UCSD-AML1 (cell line): ENCODE results near the gene BZW1.
A peak's percentile ranks its signal among the peaks of the same experiment; 100 is the strongest.

Experiments
- DNase-seq: peaks from one replicate; lab custom pipeline; 2025; ENCODE audit not compliant: unreplicated experiment; lab: John Stamatoyannopoulos, UW

The BZW1 gene

DNA sequence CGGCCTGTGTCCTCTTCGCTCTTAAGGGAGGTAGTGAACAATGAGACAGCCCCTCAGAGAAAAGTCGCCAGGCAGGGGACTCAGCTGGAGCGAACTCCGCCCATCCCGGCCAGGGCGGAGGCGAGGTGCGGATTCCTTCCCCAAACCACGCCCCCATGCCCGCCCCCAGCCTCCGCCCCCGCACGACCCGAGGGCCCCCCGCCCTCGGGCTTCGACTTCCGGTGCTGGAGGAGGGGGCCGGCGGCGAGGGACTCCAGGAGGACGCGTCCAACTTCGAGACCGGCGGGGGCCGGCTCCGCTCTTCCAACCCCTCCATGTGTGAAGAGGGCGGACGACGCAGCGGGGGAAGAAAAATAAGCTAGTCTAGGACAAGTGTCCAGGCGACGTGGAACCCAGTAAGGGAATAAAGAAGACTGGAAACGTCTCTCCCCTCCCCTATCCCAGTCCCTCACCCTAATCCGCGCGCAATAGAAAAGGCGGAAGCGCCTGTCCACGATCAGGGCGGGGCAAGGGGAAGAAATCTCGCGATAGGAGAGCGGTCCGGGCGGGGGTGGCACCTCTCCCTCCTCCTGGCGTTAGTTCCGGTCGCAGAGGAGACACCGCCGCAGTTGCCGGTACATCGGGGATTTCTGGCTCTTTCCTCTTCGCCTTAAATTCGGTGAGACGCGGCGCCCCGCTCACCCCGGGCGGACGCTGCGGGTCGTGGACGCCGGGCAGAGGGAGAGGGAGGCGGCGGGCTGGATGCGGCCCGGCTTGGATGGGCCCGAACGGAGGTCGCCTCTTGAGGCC is at the start of gene BZW1:
Gene BZW1, plus strand, starts transcription at position 578 of the 789 bp plus-strand sequence. CDS start 1,308 bp downstream, outside the sequence.
- DNase-seq, result peak; percentile 98

DNA sequence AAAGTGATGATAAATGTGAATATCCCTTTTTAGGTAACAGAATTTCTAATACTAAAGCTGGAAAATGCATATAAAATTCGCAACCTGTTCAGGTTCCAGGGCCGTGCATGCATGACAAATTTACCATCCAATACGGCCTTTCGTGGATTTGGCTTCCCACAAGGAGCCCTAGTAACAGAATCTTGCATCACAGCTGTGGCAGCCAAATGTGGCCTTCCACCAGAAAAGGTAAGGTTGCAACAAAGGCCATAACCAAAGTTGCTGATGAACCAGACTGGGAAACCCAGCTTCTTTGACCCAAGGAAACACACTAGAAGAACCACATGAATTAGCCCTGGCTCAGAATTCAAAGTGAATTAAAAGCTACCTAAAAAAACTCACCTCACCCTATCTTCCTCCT is 49.6 kb upstream of the BZW1 start:
- DNase-seq, result no peak

- DNase-seq, result no peak
Measured at GRCh38 chr2:200763422-200763821, 48.3 kb upstream of the BZW1 start.

DNA sequence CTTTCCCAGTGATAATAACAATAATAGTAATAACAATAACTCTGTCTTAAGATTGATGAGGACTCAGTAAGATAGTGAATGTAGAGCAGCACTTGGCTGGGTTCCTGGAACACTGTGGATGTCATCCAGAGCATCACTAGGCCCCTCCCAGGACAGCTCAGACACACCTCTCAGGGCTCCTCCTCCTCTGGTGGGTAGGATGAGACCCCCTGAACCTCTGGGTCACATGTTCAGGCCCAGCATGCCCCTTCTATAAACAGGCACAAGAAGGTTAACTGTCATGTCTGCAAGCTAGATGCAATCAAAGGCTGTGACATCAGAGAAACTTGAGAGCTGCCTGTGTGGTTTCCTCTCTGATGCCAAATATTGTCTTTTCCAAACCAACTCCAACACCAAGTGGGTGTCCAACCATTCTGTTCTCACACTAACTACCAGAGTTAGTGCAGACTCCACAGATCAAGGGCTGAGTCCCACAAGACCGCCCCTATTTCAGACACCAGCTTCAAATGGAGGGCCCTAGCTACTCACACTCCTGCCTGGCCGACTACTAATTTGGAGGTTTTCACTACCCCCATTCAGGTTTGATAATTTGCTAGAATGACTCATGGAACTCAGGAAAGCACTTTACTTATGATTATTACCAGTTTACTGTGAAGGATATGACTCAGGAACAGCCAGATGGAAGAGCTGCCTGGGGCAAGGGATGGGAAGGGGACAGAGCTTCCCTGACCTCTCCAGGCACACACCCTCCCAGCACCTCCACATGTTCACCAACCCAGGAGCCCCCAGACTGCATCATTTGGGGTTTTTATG is 46.4 kb upstream of the BZW1 start:
- no peak for DNase-seq

GRCh38 chr2:200765995-200766660 is 45.6 kb upstream of the BZW1 start:
- DNase-seq, result no peak

GRCh38 chr2:200767111-200767885 is 44.4 kb upstream of the BZW1 start:
- DNase-seq, result no peak

GRCh38 chr2:200770847-200771246 is 40.9 kb upstream of the BZW1 start:
- no peak for DNase-seq

GRCh38 chr2:200772620-200773019 is 39.1 kb upstream of the BZW1 start:
- DNase-seq, result no peak

GRCh38 chr2:200773083-200773482 is 38.6 kb upstream of the BZW1 start:
- DNase-seq, result no peak

GRCh38 chr2:200774920-200775319 is 36.8 kb upstream of the BZW1 start:
- no peak for DNase-seq

GRCh38 chr2:200777275-200777674 is 34.4 kb upstream of the BZW1 start:
- DNase-seq, result no peak

DNA sequence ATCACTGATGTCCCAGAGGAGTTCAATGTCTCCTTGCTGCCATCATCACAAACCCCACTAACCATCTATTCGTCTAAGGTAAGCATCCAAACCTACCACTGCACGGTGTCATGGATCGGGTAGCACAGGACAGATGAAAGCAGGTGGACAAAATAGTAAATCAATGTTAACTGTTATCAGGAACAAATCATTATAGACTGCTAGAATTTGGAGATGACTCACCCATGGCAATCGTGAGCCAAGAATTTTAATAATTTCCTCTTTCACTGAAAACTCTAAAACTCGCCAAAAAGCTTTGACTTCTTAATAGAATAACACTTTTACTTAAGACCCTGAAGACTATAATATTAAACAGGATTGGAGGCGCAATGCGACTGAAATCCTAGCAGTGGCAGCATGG is 33.7 kb upstream of the BZW1 start:
- no peak for DNase-seq

DNA sequence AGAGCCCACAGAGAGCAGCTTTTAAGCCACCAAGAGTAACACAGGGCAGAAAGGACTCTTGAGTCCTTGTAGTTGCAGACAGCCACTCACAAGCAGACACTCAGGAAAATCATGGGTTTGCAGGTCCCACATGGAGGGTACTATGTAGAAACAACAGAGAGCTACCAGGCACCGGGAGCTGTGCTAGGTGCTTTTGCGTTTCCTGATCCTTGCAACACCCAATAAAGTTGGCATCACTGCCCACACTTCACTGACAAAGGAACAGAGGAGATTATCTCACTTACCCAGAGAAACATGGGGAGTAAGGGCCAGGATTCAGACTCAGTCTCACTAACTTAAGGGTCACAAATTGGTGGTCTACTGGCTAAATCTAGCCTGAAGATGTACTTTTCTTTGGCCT is 32.5 kb upstream of the BZW1 start:
- no peak for DNase-seq

DNA sequence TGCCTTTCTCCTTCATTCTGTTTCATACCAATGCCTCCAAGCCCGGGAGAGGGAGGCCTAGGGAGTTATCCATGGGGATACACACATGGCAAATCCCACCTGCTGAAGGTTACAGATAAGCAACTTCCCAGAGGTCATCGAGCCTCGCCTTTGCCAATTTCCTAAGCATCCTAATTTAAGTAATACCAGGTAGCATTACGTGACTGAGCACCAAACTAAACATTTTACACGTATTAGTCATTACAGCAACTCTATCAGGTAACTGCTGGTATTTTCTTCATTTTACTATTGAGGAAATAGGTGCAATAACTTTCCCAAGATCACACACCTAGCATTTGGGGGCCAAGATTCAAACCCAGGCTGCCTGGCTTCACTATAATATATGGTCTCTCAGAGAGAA is 30.1 kb upstream of the BZW1 start:
- DNase-seq, result no peak

DNA sequence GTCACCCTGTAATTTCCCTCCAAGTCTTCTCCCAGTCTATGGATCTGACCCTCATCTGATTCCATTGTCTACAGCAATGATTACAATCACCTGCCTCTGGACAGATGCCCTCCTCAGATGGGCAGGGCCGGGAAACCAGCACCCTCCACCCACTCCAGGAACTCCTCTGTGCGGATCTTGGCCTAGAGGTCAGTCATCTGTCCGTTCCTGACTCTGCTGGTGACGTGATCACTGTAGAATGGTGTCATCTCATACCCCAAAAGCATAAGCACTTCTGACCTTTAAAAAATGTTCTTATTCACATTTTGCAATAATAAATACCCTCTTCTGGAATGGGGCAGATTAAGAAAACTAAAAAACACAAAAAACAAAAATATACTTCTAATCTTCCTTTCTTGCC is 29.5 kb upstream of the BZW1 start:
- no peak for DNase-seq

- no peak for DNase-seq
Measured at GRCh38 chr2:200784215-200784614, 27.5 kb upstream of the BZW1 start.

GRCh38 chr2:200786423-200786822 is 25.3 kb upstream of the BZW1 start:
- DNase-seq, result no peak

DNA sequence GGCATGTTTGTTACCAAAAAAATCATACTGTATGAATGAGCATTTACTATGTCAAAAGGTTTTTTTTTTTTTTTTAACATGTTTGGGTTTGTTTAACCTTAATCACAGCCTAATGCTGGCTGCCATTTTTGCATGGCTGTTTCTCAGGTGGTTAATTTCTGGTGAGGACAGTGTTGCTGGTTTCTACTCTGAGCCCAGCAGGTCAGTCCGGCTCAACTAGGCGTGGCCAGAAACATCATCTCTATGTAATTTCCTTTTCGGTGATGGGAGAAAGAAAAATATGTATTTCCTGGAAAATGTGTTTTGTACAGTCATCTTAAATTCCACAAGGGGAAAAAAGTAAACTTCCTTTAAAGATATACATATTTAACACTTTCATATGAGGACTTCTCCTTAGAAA is 24.9 kb upstream of the BZW1 start:
- no peak for DNase-seq

- DNase-seq, result no peak
Measured at GRCh38 chr2:200787351-200788120, 24.2 kb upstream of the BZW1 start.

GRCh38 chr2:200788121-200788718 is 23.5 kb upstream of the BZW1 start:
- DNase-seq, result no peak
